IMR-90 (cell line): ENCODE results near the gene CAV2. TPM values are rescaled to one million over a fixed set of nuclear protein-coding genes. Genes with fewer than 3 reads are reported as not detected.

Experiments used
- ATAC-seq: fragments of 200-7000 bp; cut with Tn5 transposase; 2 replicates; pipeline ENCODE4 v1.9.1; 2020; ENCODE audit warnings: low read depth, mild to moderate bottlenecking, moderate library complexity
- BruUV-seq: library from RNA; stranded (reverse); fragments of 400-500 nt; replicated peaks from 2 replicates; lab custom pipeline; 2021; lab: Mats Ljungman, UMichigan
- CTCF ChIA-PET: fragments of 300-600 bp; formaldehyde crosslinking; extraction: SDS; loops from one replicate; lab custom pipeline; 2021; ENCODE audit warnings: antibody characterized with exemption; lab: Yijun Ruan, JAX
- POLR2A ChIA-PET: fragments of 300-600 bp; sonication (Branson Sonifier 250); formaldehyde crosslinking; loops from one replicate; lab custom pipeline; 2022; ENCODE audit warnings: antibody characterized with exemption; ENCODE audit not compliant: unreplicated experiment; lab: Charles Lee
- DNase-seq: peaks from one replicate; pipeline ENCODE4 v3.0.0; 2013
- H2AFZ ChIP-seq: replicated peaks from 2 replicates; pipeline ENCODE3; 2013; ENCODE audit warnings: low read length, mild to moderate bottlenecking; ENCODE audit not compliant: poor library complexity
- H2AK5ac ChIP-seq: 2 replicates; pipeline ENCODE4 v1.6.1; 2013; ENCODE audit warnings: low read depth, low read length, inconsistent platforms
- H2AK9ac ChIP-seq: replicated peaks from 2 replicates; pipeline ENCODE3; 2013; ENCODE audit warnings: mild to moderate bottlenecking, low read depth, low read length, moderate library complexity; ENCODE audit not compliant: poor library complexity
- H2BK120ac ChIP-seq: 2 replicates; pipeline ENCODE4 v1.6.1; 2013; ENCODE audit warnings: low read depth, low read length, inconsistent platforms
- H2BK15ac ChIP-seq: 3 replicates; pipeline ENCODE4 v1.6.1; 2013; ENCODE audit warnings: low read depth, low read length, inconsistent platforms
- H2BK20ac ChIP-seq: 2 replicates; pipeline ENCODE4 v1.6.1; 2013; ENCODE audit warnings: low read depth, mild to moderate bottlenecking, inconsistent platforms, low read length, moderate library complexity
- H2BK5ac ChIP-seq: 2 replicates; pipeline ENCODE4 v1.6.1; 2013; ENCODE audit warnings: mild to moderate bottlenecking, low read depth, low read length, inconsistent platforms; ENCODE audit not compliant: poor library complexity, severe bottlenecking
- H3K14ac ChIP-seq: replicated peaks from 2 replicates; pipeline ENCODE4 v1.6.1; 2013; ENCODE audit warnings: low read depth, low read length, inconsistent platforms
- H3K18ac ChIP-seq: 2 replicates; pipeline ENCODE4 v1.6.1; 2013; ENCODE audit warnings: low read depth, low read length, control low read depth
- H3K23ac ChIP-seq: 2 replicates; pipeline ENCODE4 v1.6.1; 2013; ENCODE audit warnings: low read depth, low read length, inconsistent platforms
- H3K27ac ChIP-seq: 2 replicates; pipeline ENCODE4 v1.5.1; 2013; ENCODE audit warnings: mild to moderate bottlenecking, control low read depth, low read length; ENCODE audit not compliant: insufficient read depth
- H3K27me3 ChIP-seq: 2 replicates; pipeline ENCODE4 v1.6.1; 2013; ENCODE audit warnings: low read length; ENCODE audit not compliant: control insufficient read depth, insufficient read depth
- H3K36me3 ChIP-seq: 2 replicates; pipeline ENCODE4 v1.6.1; 2013; ENCODE audit warnings: low read length, mixed read lengths; ENCODE audit not compliant: control insufficient read depth, insufficient read depth
- H3K4ac ChIP-seq: 2 replicates; pipeline ENCODE4 v1.6.1; 2013; ENCODE audit warnings: low read depth, low read length, inconsistent platforms
- H3K4me1 ChIP-seq: 2 replicates; pipeline ENCODE4 v1.6.1; 2013; ENCODE audit warnings: low read length, mixed read lengths; ENCODE audit not compliant: control insufficient read depth, insufficient read depth
- H3K4me2 ChIP-seq: 2 replicates; pipeline ENCODE4 v1.6.1; 2013; ENCODE audit warnings: low read depth, mild to moderate bottlenecking, control low read depth, low read length, moderate library complexity
- H3K4me3 ChIP-seq: 2 replicates; pipeline ENCODE4 v1.5.1; 2013; ENCODE audit warnings: low read depth, mild to moderate bottlenecking, control low read depth, low read length, moderate library complexity; ENCODE audit not compliant: insufficient read depth
- H3K56ac ChIP-seq: 2 replicates; pipeline ENCODE4 v1.6.1; 2013; ENCODE audit warnings: low read length, inconsistent platforms; ENCODE audit not compliant: insufficient read depth; ENCODE audit errors: extremely low read depth
- H3K79me1 ChIP-seq, 2 experiments: 2 replicates each; pipeline ENCODE4 v1.6.1; 2013; ENCODE audit warnings: low read length in 2 of 2, inconsistent platforms in 1 of 2, low read depth in 1 of 2
- H3K9ac ChIP-seq: 2 replicates; pipeline ENCODE4 v1.6.1; 2013; ENCODE audit warnings: low read depth, low read length, control low read depth
- H3K9me1 ChIP-seq: 2 replicates; pipeline ENCODE4 v1.6.1; 2013; ENCODE audit warnings: low read length, inconsistent platforms; ENCODE audit not compliant: insufficient read depth
- H3K9me3 ChIP-seq: 2 replicates; pipeline ENCODE4 v1.6.1; 2013; ENCODE audit warnings: low read length; ENCODE audit not compliant: control insufficient read depth, insufficient read depth
- H4K20me1 ChIP-seq: 2 replicates; pipeline ENCODE4 v1.6.1; 2013; ENCODE audit warnings: low read length, inconsistent platforms; ENCODE audit not compliant: insufficient read depth
- H4K5ac ChIP-seq: 2 replicates; pipeline ENCODE4 v1.6.1; 2013; ENCODE audit warnings: mild to moderate bottlenecking, low read depth, low read length, control low read depth
- H4K8ac ChIP-seq, 2 experiments: 2 replicates each; pipeline ENCODE4 v1.6.1; 2013; ENCODE audit warnings: low read depth in 2 of 2, low read length in 2 of 2, control low read depth in 1 of 2, inconsistent platforms in 1 of 2
- H4K91ac ChIP-seq: 2 replicates; pipeline ENCODE4 v1.6.1; 2013; ENCODE audit warnings: low read depth, low read length, inconsistent platforms; ENCODE audit not compliant: insufficient read depth
- BHLHE40 ChIP-seq: fragments of 150-350 bp; IDR thresholded peaks from 2 replicates; pipeline ENCODE4 v1.6.1; 2016; ENCODE audit warnings: mild to moderate bottlenecking, low read depth, low read length
- CEBPB ChIP-seq: IDR thresholded peaks from 2 replicates; pipeline ENCODE4 v1.6.1; 2012; ENCODE audit warnings: low read depth, low read length, improper control_type of control experiment
- CHD1 ChIP-seq: IDR thresholded peaks from 2 replicates; pipeline ENCODE4 v1.6.1; 2012; ENCODE audit warnings: low read depth, low read length, improper control_type of control experiment
- FOS ChIP-seq: fragments of 150-350 bp; IDR thresholded peaks from 2 replicates; pipeline ENCODE4 v1.6.1; 2016; ENCODE audit warnings: low read depth, low read length
- MAFK ChIP-seq: IDR thresholded peaks from 2 replicates; pipeline ENCODE4 v1.6.1; 2012; ENCODE audit warnings: low read depth, low read length, improper control_type of control experiment
- MXI1 ChIP-seq: IDR thresholded peaks from 2 replicates; pipeline ENCODE4 v1.6.1; 2012; ENCODE audit warnings: low read depth, mild to moderate bottlenecking, low read length, moderate library complexity, borderline replicate concordance
- NFE2L2 ChIP-seq: fragments of 150-350 bp; IDR thresholded peaks from 2 replicates; pipeline ENCODE4 v1.6.1; 2016; ENCODE audit warnings: low read depth, mild to moderate bottlenecking, low read length
- RAD21 ChIP-seq: IDR thresholded peaks from 2 replicates; pipeline ENCODE4 v1.6.1; 2012; ENCODE audit warnings: low read length, improper control_type of control experiment
- RCOR1 ChIP-seq: IDR thresholded peaks from 2 replicates; pipeline ENCODE4 v1.6.1; 2012; ENCODE audit warnings: mild to moderate bottlenecking, low read length, improper control_type of control experiment; ENCODE audit not compliant: insufficient replicate concordance
- RFX5 ChIP-seq: IDR thresholded peaks from 2 replicates; pipeline ENCODE4 v1.8.0; 2012; ENCODE audit warnings: low read depth, mild to moderate bottlenecking, low read length, moderate library complexity
- SMC3 ChIP-seq: fragments of 150-350 bp; IDR thresholded peaks from 2 replicates; pipeline ENCODE4 v1.6.1; 2016; ENCODE audit warnings: low read depth, mild to moderate bottlenecking, antibody characterized with exemption, low read length, moderate library complexity
- WGBS, 2 experiments: methylation state at CpG; one replicate each; pipeline versions ENCODE4 v1.1.5 to v1.1.7; 2013; ENCODE audit warnings: missing lambda C conversion rate in 2 of 2; ENCODE audit not compliant: insufficient read length in 1 of 2; ENCODE audit errors: extremely low coverage in 2 of 2; 5-methylcytosine and 5-hydroxymethylcytosine counted together
- dilution Hi-C: fragments of 300-500 bp; cut with HindIII; formaldehyde crosslinking; loops from one replicate; pipeline ENCODE4 v1.14.3; 2018; ENCODE audit warnings: low sequenced_read_pairs; ENCODE audit not compliant: unreplicated experiment
- in situ Hi-C: fragments of 300-500 bp; cut with MboI; formaldehyde crosslinking; loops from 3 replicates; pipeline ENCODE4 v1.14.3; 2019; ENCODE audit warnings: low sequenced_read_pairs, inconsistent platforms, mixed read lengths
- intact Hi-C: fragments of 100-400 bp; cut with micrococcal nuclease; formaldehyde crosslinking; loops from 2 replicates; pipeline ENCODE4 v1.10.0; 2022
- polyA plus RNA-seq, 3 experiments: library from polyadenylated mRNA; depleted of rRNA; stranded (reverse); fragments of >200 nt; gene quantifications; 2 replicates each; pipeline ENCODE4 v1.2.3, GENCODE V29; 2012; ENCODE audit warnings: low replicate concordance in 1 of 3
- total RNA-seq: library from RNA; depleted of rRNA; stranded (reverse); fragments of >200 nt; gene quantifications from 2 replicates; pipeline ENCODE4 v1.2.3, GENCODE V29; 2012
- TF ChIP-seq, protein P1 (sequence below): conservative IDR thresholded peaks from 2 replicates; pipeline ENCODE4 v1.5.1; 2012; ENCODE audit warnings: mild to moderate bottlenecking, low read depth, low read length, improper control_type of control experiment
- TF ChIP-seq, protein P2 (sequence below): fragments of 150-350 bp; IDR thresholded peaks from 2 replicates; pipeline ENCODE4 v1.6.1; 2017; ENCODE audit warnings: mild to moderate bottlenecking, antibody characterized with exemption, low read length, low read depth
- TF ChIP-seq, protein P3 (sequence below): fragments of 150-350 bp; IDR thresholded peaks from 2 replicates; pipeline ENCODE4 v1.6.1; 2016; ENCODE audit warnings: low read depth, mild to moderate bottlenecking, low read length, moderate library complexity, borderline replicate concordance

CAV2 gene
- total and polyA plus RNA-seq, 2 of the 4 experiments (the other 2 are of a cell fraction), result 199 to 265 TPM

DNA sequence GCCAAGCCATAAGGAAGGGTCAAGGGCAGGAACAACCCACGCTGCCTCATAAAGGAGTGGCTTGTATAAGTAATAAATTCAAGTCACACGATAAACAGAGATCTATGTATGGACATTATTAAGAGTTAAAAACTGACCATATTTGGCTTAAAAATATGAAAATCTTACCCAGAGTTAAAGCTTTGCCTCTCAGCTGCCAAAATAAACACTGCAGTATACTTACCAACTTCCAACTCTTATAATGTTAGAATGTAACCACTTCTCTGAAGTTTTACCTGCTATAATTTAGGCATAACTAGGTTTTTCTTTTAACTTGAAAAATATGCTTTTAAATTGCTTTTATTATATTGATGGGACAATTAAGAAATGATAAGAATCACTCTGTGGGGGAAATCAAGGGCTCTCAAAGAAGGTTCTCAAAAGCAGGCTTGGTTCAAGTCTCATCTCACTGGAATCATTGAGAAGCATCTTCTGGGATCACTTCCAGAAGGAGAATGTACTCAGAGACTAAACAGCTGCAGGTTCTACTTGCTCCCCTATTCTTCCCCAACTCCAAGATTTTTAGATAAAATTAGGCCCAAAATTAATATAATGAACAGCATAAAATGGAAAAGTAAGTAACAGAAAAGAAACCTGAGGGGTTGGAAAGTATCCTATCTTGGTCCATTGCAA is 16.1 kb upstream of the CAV2 start:
- peak overlapping the region; percentile 57 for H3K4ac ChIP-seq
- no peak overlapping the region for H3K23ac ChIP-seq
- H3K14ac ChIP-seq, result peak overlapping the region; percentile 65
- H3K27ac ChIP-seq, result no peak overlapping the region
- H3K79me1 ChIP-seq, result no peaks in the 10 kb centered on the region
- ATAC-seq (peak; percentile 49), DNase-seq (peak; percentile 43)
- no peaks in the 10 kb centered on the region for H3K36me3 ChIP-seq
- H4K20me1 ChIP-seq, result no peaks in the 10 kb centered on the region
- BruUV-seq, result no TSS peak
- H3K18ac ChIP-seq, result peak overlapping the region; percentile 70; the same call in 1 of the 2 replicates
- H2AFZ ChIP-seq, result no peak overlapping the region
- dilution Hi-C loops, result no loop called here
- peak overlapping the region; percentile 78; the same call in 2 of the 3 replicates for H2BK15ac ChIP-seq
- peak overlapping the region; percentile 57; the same call in 1 of the 2 replicates for H4K91ac ChIP-seq
- no peak overlapping the region for H3K9ac ChIP-seq
- H3K9me3 ChIP-seq, result no peaks in the 10 kb centered on the region
- H4K5ac ChIP-seq, result peak overlapping the region; percentile 38; the same call in 1 of the 2 replicates
- H3K4me2 ChIP-seq, result no peak overlapping the region
- ChIA-PET CTCF (no interaction called here), POLR2A (no interaction called here)
- H2BK120ac ChIP-seq, result peak overlapping the region; percentile 49; the same call in 1 of the 2 replicates
- H3K4me3 ChIP-seq, result no peak overlapping the region
- WGBS, 2 experiments, result no CpG with 5 or more reads among the region's 2 CpGs
- H3K9me1 ChIP-seq, result no peaks in the 10 kb centered on the region
- intact Hi-C loops, result no loop called here
- 0 out of 2 replicates have a peak overlapping the region, but pooled peaks have one; percentile 42 for H2BK20ac ChIP-seq
- peak overlapping the region; percentile 25 for H2AK9ac ChIP-seq
- peak overlapping the region; percentile 5 to 56; a peak in 1 of 4 replicates for H4K8ac ChIP-seq
- H3K56ac ChIP-seq, result no peak overlapping the region
- no peaks in the 10 kb centered on the region for H3K27me3 ChIP-seq
- H2BK5ac ChIP-seq, result peak overlapping the region; percentile 26
- peaks cover 2% of the 10 kb centered on the region; the same call in 1 of the 2 replicates for H3K4me1 ChIP-seq
- peak overlapping the region; percentile 90 for H2AK5ac ChIP-seq
- in situ Hi-C loops, result no loop called here
- no peak for TF ChIP-seq NFE2L2
- no peak for TF ChIP-seq MAFK
- TF ChIP-seq, protein P1, sequence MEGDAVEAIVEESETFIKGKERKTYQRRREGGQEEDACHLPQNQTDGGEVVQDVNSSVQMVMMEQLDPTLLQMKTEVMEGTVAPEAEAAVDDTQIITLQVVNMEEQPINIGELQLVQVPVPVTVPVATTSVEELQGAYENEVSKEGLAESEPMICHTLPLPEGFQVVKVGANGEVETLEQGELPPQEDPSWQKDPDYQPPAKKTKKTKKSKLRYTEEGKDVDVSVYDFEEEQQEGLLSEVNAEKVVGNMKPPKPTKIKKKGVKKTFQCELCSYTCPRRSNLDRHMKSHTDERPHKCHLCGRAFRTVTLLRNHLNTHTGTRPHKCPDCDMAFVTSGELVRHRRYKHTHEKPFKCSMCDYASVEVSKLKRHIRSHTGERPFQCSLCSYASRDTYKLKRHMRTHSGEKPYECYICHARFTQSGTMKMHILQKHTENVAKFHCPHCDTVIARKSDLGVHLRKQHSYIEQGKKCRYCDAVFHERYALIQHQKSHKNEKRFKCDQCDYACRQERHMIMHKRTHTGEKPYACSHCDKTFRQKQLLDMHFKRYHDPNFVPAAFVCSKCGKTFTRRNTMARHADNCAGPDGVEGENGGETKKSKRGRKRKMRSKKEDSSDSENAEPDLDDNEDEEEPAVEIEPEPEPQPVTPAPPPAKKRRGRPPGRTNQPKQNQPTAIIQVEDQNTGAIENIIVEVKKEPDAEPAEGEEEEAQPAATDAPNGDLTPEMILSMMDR, result no peak
- no peak for TF ChIP-seq MXI1
- no peak for TF ChIP-seq FOS
- no peak for TF ChIP-seq BHLHE40
- TF ChIP-seq CEBPB, result no peak
- no peak for TF ChIP-seq CHD1
- no peak for TF ChIP-seq RAD21
- no peak for TF ChIP-seq RFX5
- TF ChIP-seq, protein P2, sequence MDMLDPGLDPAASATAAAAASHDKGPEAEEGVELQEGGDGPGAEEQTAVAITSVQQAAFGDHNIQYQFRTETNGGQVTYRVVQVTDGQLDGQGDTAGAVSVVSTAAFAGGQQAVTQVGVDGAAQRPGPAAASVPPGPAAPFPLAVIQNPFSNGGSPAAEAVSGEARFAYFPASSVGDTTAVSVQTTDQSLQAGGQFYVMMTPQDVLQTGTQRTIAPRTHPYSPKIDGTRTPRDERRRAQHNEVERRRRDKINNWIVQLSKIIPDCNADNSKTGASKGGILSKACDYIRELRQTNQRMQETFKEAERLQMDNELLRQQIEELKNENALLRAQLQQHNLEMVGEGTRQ, result no peak
- TF ChIP-seq, protein P3, sequence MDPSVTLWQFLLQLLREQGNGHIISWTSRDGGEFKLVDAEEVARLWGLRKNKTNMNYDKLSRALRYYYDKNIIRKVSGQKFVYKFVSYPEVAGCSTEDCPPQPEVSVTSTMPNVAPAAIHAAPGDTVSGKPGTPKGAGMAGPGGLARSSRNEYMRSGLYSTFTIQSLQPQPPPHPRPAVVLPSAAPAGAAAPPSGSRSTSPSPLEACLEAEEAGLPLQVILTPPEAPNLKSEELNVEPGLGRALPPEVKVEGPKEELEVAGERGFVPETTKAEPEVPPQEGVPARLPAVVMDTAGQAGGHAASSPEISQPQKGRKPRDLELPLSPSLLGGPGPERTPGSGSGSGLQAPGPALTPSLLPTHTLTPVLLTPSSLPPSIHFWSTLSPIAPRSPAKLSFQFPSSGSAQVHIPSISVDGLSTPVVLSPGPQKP, result no peak
- TF ChIP-seq RCOR1, result no peak
- no peak for TF ChIP-seq SMC3
